HG03060 (cell line): ENCODE results near the gene EXOC7.
"Not testable (repeated sequence)": the region's sequence is repeated elsewhere in the genome, so short reads cannot be mapped to it uniquely, and the experiment has no call there.

Experiments used
- ATAC-seq: cut with Tn5 transposase; IDR thresholded peaks from one replicate; pipeline ENCODE4 v1.9.1; 2021; ENCODE audit warnings: low read depth, moderate number of reproducible peaks; ENCODE audit not compliant: unreplicated experiment

Gene EXOC7

DNA sequence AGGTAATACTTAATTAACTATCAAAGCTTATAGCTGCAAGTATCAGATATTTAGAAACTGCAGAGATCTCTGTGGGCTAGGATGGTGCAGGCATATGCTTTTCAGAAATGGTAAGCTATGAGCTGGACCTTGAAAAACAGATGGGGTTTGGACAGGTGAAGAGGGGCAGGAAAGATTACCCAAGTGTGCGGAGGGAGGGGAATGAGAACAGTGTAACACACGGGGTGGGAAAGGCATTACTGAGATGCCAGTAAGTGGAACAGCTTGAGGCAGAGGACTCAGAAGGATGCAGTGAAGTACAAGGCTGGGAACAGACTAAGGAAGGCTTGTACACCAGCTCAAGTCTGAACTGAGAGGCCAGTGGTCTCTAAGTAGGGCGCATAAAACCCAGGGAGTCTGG, 54.3 kb downstream of the EXOC7 start:
- ATAC-seq = no peak

DNA sequence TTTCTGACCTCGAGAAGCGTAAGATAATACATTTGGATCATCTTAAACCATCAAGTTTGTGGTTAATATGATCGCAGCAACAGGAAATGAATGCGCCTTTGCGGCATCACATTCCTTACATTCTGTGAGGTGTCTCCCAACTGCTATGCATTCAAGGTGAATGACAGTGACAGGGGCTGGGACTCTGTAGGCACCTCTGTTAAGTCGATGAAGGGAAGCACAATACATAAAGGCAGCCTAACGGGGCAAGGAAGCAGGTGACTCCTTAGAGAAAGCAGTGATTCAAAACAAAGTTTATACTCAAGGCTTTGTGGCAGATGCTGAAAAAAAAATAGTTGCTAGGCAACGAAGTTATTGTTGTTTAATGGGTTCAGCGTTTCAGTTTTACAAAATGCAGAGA, 54.9 kb downstream of the EXOC7 start:
- no peak for ATAC-seq

DNA sequence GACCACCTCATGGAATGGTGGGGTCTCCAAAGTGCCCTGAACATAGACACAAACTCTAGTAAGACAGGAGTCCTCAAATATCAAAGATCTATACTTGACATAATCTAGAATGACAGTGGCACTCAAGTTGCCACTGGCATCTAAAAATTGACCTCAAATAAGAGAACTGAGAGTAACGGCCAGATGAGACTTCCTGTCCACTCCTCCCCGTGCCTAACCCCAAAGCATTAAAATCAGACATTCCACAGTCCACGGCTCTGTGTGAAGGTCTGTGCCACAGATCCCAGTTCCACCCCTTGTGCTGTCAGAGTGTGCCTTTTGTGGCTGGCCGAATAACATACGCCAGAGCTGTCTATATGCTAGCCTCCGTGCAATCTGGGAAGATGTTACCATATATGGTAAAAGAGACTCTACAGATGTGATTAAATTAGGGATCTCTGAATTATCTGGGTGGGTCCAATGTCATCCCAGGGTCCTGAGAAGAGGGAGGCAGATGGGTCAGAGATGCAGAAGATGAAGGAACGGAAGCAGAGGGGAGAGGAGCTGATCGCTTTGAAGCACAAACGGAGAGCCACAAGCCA, 55.5 kb downstream of the EXOC7 start:
- no peak for ATAC-seq

DNA sequence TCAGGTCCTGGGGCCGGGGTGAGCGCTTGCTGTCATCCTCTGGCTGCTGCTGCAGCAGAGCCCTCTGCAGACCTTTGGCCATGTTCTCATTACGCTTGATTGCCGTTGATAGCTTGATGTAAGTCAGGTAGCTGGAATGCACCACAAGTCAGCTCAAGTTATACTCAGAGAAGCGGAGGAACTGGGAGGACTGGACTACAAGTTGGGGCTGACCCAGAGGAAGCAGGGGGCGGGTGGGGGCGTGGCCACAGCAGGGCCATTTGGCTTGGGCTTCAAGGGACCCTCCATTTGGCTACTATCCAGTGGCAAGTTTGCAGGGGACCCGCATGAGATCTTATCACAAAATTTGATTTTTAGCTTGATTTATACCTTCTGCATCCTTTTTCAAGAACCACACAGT, 57.5 kb downstream of the EXOC7 start:
- no peak for ATAC-seq

DNA sequence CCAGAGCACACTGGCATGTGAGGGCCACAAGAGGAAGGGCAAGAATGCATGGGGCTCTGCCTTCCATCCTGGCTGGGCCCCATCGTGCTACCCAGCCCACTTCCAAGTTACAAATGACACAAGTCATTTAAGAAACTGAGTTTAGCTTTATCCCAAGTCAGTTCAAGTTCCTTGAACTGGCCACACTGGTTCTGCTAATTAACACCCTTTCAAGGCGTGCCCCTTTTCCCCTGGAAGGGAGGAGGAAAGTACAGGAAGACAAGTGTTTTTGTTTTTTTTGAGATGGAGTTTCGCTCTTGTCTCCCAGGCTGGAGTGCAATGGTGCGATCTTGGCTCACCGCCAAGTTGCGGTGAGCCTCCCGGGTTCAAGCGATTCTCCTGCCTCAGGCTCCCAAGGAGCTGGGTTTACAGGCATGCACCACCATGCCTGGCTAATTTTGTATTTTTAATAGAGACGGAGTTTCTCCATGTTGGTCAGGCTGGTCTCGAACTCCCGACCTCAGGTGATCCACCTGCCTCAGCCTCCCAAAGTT, 59.0 kb downstream of the EXOC7 start:
- not testable (repeated sequence) for ATAC-seq

DNA sequence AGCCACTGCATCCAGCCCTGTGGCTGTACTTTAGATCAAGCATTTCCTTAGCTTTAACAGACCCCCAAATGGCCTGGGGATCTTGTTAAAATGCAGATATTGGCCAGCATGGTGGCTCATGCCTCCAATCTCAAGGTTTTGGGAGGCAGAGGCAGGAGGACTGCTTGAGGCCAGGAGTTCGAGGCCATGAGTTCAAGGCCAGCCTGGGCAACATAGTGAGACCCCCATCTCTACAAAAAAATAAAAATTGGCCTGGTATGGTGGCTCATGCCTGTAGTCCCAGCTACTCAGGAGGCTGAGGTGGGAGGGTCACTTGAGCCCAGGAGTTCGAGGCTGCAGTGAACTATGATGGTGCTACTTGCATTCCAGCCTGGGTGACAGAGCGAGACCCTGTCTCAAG, 60.7 kb downstream of the EXOC7 start:
- not testable (repeated sequence) for ATAC-seq

DNA sequence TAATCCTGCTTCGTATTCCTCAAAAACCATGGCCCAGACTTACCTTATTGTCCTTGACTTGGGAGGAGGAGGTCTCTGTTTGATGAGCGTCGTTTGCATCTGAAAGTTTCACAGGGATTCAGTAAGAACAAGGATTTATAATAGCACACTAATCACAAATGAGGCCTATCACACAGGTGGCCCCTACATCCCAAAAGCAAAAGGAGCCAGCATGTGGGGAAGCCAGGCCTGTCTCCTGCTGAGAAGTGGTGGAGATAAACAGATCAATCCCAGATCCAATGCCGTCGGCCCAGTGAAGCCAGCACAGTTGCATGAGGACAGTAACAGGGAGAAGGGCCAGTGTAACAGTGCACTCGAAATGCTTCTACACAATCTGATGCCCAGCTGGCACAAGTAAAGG, 63.2 kb downstream of the EXOC7 start:
- no peak for ATAC-seq

DNA sequence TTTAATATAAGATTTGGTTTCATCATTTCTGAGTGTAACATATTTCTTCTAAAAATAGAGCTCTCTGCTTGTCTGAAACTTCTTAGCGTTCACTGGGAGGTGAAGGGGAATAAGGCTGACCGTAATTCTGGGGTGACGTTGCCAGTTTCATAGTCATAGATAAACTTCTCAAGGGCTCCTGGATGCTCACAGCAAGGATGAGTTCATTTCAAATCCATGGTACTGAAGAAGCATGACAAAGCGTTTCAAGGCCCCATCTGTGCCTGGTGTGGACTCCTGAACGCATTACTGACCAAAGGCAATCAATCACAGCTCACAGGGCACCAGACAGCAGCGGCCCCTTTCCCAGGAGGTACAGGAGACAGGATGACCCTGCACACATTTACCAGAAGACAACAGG, 64.5 kb downstream of the EXOC7 start:
- no peak for ATAC-seq

DNA sequence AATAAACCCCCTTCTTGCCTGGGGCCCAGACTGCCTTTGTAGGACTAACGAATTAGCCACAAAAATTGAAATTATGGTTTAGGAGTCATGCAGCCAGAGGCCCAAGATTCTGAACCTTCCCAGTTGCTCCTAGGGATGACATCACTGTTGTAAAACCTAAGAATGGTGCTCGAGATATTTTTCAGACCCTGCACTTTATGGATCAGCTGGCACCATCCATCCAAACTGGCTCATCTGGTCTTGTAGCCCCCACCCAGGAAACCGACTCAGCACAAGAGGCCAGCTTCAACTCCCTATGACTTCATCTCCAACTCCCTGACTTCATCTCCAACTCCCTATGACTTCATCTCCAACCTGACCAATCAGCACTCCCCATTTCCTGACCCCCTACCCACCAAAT, 65.5 kb downstream of the EXOC7 start:
- no peak for ATAC-seq

DNA sequence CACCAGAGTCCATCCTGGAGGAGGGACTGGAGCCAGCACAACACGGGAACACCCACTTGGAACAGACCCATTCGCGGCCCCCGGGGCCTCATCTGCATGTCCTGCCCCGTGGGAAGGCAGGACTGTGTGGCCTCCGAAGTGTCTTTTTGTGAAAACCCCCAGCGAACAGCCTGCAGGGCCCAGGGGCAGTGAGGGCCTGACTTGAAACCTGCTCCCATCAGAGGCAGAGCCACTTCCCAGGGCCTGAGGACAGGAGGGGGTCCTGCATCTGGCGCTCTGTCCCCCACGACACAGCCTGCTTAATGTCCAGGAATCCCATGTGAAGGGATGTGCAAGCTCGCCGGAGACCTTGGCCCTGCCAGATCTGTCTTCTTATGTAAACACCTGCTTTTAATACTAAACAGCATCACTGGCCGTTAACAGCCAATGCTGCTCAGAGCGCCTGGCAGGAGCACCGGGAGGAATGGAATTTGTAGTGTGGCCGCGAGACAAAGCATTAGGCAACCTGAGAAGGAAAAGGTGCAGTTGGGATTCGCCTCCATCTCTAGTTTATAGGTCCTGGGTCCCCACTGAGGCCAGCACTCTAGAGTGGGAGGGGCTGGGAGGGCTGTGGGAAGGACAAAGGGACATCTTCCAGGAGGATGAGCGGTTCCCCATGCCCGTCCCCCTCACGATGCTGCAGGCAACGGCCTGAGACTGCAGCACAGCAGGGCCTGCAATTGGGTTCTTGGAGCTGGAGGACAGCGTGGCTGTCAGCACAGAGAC, 66.9 kb downstream of the EXOC7 start:
- ATAC-seq = no peak

DNA sequence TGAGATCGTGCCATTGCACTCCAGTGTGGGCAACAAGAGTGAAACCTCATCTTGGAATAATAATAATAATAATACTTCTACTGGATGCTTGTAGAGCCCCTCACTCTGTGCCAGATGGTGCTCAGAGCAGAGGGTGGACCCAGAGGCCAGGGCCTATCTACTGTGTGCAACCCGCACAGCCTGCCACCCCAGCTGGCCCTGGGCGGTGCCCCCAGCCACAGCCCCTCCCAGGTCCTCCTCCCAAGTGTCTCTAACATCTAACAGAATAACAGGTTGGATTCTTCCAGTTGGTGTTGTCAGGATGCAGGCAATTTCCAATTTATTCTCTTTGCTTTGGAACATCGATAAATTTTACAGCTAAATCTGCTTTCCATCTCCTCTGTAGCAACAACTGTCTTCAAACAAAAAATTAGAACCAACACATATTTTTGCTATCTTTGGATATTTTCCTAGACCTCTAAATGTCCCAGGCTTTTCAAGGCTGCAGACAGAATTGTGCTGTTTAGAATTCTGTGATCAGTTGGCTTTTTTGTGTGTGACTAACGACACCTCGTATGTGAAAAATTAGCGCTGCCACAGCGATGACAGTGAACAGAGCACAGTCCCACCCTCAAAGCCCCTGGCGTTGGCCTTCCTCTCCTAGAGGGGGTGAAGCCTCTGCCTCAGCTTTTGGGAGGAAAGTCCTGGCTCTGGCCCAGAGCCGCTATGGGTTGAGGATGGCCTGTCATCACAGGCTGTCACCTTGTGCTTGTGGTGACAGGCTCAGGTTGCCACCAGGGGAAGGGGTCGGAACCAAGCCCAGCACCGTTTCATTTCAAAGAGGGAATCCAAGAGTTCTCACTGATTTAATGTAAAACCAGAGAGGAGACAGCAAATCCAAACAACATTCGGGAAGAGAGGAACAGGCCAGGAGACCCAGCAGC, 68.9 kb downstream of the EXOC7 start:
- ATAC-seq = no peak

DNA sequence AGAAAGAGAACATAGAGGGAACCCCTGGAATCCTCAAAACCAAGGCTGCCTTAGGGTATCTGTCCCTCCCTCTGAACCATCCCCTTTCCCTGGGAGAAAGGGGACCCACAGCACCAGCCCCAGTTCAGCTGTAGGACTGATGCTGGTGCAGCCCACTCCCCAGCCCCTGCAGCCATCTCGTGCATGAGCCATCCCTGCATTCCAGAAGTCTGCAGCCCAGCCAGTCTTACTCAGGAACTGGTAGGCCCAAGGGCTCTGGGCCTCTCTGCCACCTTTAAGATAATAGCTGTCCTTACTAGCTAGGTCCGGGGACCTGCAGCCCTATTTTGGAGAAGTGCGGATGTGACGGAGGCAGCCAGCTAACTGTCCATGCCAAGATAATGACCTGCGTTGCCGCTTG, 70.4 kb downstream of the EXOC7 start:
- no peak for ATAC-seq

DNA sequence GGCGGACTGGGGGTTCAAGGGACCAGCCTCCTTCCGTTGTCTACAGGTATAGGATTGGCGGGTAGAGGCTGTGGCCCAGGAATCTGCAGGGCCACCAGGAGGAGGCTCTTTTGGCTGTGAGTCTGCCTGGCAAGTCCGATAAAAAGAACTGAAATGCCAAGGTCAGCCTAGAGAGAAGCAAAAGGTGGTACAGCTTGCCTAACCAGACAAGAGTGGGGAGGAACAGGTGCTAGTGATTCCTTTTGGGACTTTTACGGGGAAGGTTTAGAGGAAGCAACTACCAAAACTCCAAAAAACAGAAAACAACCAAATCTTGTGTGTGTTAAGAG, 70.8 kb downstream of the EXOC7 start:
- ATAC-seq = no peak

DNA sequence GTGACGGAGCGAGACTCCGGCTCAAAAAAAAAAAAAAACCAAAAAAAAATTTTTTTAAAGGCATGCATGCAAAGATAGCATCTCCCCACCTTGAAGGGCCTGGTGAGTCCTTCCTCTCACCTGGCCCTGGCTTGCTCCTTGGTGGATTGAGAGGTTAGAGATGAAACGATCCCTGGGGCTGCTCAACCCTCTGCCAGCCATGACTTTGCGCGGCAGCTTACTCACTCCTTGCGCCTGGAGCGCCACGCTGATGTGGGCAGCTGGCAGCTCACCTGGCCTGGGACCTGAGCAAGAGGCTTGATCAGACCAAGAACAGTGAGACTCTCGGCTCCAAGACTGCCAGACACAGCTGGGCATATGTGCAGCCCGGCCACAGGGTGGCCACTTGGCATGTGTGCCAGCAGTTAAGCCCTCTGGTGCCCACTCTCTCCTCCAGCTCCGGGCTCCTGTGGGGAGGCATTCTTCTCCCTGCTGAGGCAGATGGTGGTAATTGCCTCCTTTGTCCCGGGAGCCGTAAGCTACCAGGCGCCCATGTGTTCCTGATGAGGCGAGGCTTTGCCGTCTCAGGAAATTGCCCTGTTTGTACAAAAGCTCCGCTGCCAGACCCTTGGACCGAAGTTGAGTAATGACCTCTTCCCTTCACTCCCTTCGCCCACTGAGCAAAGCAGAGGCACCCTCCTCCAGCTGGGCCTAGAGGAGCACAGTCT, 71.4 kb downstream of the EXOC7 start:
- ATAC-seq = no peak
